Measurements from ENCODE around the gene CAPZB.
"Not testable (repeated sequence)": the region's sequence is repeated elsewhere in the genome, so short reads cannot be mapped to it uniquely, and the experiment has no call there.

CAPZB gene

DNA sequence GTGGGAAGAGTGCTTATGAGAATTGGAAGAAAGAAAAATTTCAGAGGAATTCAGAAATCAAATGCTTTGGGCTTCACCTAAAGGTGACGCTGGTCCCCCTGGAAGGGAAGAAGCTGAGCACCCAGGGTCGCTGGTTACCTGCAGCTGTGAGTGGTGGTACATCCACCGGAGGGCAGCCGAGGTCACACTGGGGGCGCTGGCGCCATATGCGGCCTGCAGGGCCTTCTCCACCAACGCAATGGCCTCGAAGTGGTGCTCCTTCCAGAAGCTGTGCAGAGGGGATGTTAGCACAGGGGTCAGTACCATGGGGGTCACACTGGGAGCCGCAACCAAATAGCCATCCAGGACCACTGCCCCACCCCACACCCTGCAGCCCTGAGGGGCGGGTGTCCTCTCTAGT lies 179.5 kb downstream of the CAPZB start:
- DNase-seq = no peak

DNA sequence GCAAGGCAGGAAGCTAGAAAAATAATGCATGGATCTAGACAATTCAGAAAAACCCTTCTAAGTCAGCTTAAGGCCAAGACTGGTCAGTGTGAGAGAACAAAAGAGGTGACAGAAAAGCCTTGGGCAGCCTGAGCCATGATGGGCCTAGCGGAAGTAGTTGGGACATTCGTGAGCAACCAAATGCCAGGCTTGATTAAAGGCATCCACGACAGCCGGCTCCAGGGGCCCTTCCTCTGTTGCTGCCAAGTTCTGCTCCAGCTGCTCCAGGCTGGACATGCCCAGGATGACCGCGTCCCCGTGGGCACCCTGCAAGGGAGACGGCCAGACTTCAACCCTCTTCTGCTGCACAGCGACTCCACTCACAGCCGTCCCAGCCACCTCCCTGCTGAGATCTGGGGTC lies 181.3 kb downstream of the CAPZB start:
- not testable (repeated sequence) for DNase-seq

DNA sequence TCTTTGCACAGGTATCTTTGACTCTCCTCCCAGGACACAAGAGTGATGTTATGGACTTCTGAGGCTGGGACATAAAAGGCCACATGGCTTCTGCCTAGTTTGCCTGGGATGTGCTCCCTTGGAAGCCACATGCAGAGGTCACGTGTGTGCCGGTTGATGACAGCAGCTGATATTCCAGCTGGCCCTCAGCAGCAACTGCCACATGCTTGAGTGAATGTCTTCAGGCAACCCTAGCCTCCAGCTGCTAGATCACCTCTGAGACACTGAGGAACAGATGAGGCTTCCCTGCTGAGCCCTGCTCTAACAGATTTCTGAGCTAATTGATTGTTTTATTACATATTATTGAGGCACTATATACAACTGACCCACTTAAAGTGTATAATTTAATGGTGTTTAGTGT lies 185.1 kb downstream of the CAPZB start:
- no peak for DNase-seq

DNA sequence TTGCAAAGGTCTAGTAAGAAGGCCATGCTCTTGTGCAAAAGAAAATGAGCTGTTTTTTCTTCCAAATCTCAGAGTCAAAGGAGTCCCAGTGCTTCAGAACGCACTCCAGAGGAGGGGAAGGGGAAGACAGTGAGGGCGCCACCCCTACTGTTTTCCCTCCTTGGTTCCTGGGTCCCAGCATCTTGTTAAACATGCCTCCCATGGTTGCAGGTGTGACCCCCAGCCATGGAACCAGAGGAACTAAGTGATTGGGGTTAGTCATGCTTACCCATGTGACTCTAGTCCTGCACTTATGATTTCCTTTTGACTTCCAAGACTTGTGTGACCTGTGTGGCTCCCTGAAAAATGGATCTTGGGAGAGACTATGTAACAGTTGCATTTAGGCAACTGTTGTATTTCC lies 190.7 kb downstream of the CAPZB start:
- no peak for DNase-seq

DNA sequence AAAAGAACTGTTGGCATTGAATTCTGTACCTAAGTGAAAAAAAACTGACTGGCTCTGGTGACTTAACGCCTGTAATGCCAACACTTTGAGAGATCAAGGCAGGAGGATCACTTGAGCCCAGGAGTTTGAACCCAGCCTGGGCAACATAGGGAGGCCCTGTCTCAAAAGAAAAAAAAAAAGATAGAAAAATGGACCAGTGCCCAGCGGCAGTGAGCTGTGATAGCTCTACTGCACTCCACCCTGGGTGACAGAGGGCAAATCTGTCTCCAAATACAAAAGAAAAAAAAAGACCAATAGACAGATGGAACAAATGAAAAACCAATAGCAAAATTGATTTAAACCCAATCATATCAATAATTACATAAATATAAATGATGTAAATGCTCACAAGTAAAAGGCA lies 196.1 kb downstream of the CAPZB start:
- no peak for DNase-seq

All from CD4-positive, alpha-beta T cell treated with Interleukin-1 beta for 1 hour (primary cell).